ENCODE results near the gene TMEM30A. TPM values are rescaled to one million over a fixed set of nuclear protein-coding genes. Genes with fewer than 3 reads are reported as not detected.

Gene TMEM30A
- total RNA-seq, 2 experiments from 2014 or later = 18.2 to 32.1 TPM

GRCh38 chr6:75205776-75206575, 78.6 kb downstream of the TMEM30A start, which contains the start of gene COL12A1:
COL12A1 (minus strand) TSS chr6:75206053; CDS start chr6:75202792, 3,261 bp downstream.
- POLR2A ChIA-PET = no interaction called here
- TF ChIP-seq CTCF (conservative IDR thresholded peaks at IDR 0.05; ENCODE audit: low read length) = no peak
- TF ChIP-seq EZH2phosphoT487 (IDR thresholded peaks at IDR 0.05; ENCODE audit: borderline replicate concordance, low read depth, low read length) = no peak
- Histone ChIP-seq H2AFZ (ENCODE audit: low read length) (no peak within 1 kb of the TSS), H3K79me2 (ENCODE audit: insufficient read depth, low read depth, low read length) (no peaks in the 10 kb centered on the region), H3K9me2 (ENCODE audit: insufficient read depth, low read length) (no peaks in the 10 kb centered on the region), H4K20me1 (ENCODE audit: insufficient read depth, low read length) (no peaks in the 10 kb centered on the region), H3K4me2 (ENCODE audit: low read length) (no peak within 1 kb of the TSS), H3K9me3 (ENCODE audit: low read length) (no peaks in the 10 kb centered on the region), H3K4me1 (ENCODE audit: insufficient read depth, low read length, poor library complexity, severe bottlenecking) (no peaks in the 10 kb centered on the region), H3K27ac (ENCODE audit: low read depth, low read length, poor library complexity, severe bottlenecking) (no peak within 1 kb of the TSS), H3K4me3 (ENCODE audit: low read depth, low read length, poor library complexity, severe bottlenecking) (no peak within 1 kb of the TSS), H3K36me3 (ENCODE audit: insufficient read depth, low read length) (no peaks in the 10 kb centered on the region)
- DNase-seq (ENCODE audit: low spot score) = no peak
- BruUV-seq (replicated peaks) = no TSS peak
- CTCF ChIA-PET (ENCODE audit: unreplicated experiment) = no interaction called here
- intact Hi-C loops (cut with micrococcal nuclease; ENCODE audit: unreplicated experiment) = loop anchor here (5.0 kb wide), 3 partner anchors 1114 to 1349 kb away; no protein-coding TSS in a partner anchor

- DNase-seq (ENCODE audit: low spot score) = no peak
- CTCF ChIA-PET (ENCODE audit: unreplicated experiment) = no interaction called here
Observed at GRCh38 chr6:75204959-75205775, 79.4 kb downstream of the TMEM30A start.

More at GRCh38 chr6:75204959-75205775, 79.4 kb downstream of the TMEM30A start:
- POLR2A ChIA-PET = no interaction called here
- no peak overlapping the region for H3K4me2 ChIP-seq (ENCODE audit: low read length)
- no peaks in the 10 kb centered on the region for H3K4me1 ChIP-seq (ENCODE audit: insufficient read depth, low read length, poor library complexity, severe bottlenecking)
- H3K9me3 ChIP-seq (ENCODE audit: low read length) = no peaks in the 10 kb centered on the region
- H3K36me3 ChIP-seq (ENCODE audit: insufficient read depth, low read length) = no peaks in the 10 kb centered on the region
- no peak overlapping the region for H3K4me3 ChIP-seq (ENCODE audit: low read depth, low read length, poor library complexity, severe bottlenecking)
- intact Hi-C loops (cut with micrococcal nuclease; ENCODE audit: unreplicated experiment) = loop anchor here (5.0 kb wide), 3 partner anchors 1113 to 1348 kb away; no protein-coding TSS in a partner anchor
- no peak overlapping the region for H3K27ac ChIP-seq (ENCODE audit: low read depth, low read length, poor library complexity, severe bottlenecking)
- no peaks in the 10 kb centered on the region for H4K20me1 ChIP-seq (ENCODE audit: insufficient read depth, low read length)
- H2AFZ ChIP-seq (ENCODE audit: low read length) = no peak overlapping the region
- no peaks in the 10 kb centered on the region for H3K79me2 ChIP-seq (ENCODE audit: insufficient read depth, low read depth, low read length)
- BruUV-seq (replicated peaks) = no TSS peak
- TF ChIP-seq CTCF (conservative IDR thresholded peaks at IDR 0.05; ENCODE audit: low read length) (no peak), EZH2phosphoT487 (IDR thresholded peaks at IDR 0.05; ENCODE audit: borderline replicate concordance, low read depth, low read length) (no peak)
- H3K9me2 ChIP-seq (ENCODE audit: insufficient read depth, low read length) = no peaks in the 10 kb centered on the region

All from OCI-LY7 (cell line).